Stimulated activated CD8-positive, alpha-beta memory T cell treated with anti-CD3 and anti-CD28 coated beads, Interleukin-4, amount 100 ng/mL, for 48 hours (primary cell): ENCODE data around the gene TNK2.

Experiments used
- DNase-seq: peaks from one replicate; pipeline ENCODE4 v3.0.0-alpha.2; 2020

Gene TNK2

GRCh38 chr3:195815169-195815771, 93.1 kb downstream of the TNK2 start:
- no peak for DNase-seq

GRCh38 chr3:195813916-195814640, 94.3 kb downstream of the TNK2 start:
- no peak for DNase-seq
